HuH-7 (cell line): Measurements from ENCODE around the gene RBM44.
"Not testable (repeated sequence)": the region's sequence is repeated elsewhere in the genome, so short reads cannot be mapped to it uniquely, and the experiment has no call there.

ENCODE experiments used
- DNase-seq: peaks from one replicate; pipeline ENCODE4 v3.0.0; 2011; ENCODE audit warnings: low spot score

Gene RBM44

GRCh38 chr2:237858294-237859081 lies 59.9 kb downstream of the RBM44 start:
- DNase-seq, result peak; percentile 79

- no peak for DNase-seq
These were observed 60.5 kb downstream of the RBM44 start for GRCh38 chr2:237859082-237859433.

GRCh38 chr2:237859533-237860272 lies 61.1 kb downstream of the RBM44 start, which contains the start of gene RAMP1:
TSS of gene RAMP1 (plus strand) at chr2:237859623. CDS start at chr2:237859676, 53 bp downstream.
- DNase-seq, result peak; percentile 36

GRCh38 chr2:237860273-237860935 lies 61.8 kb downstream of the RBM44 start:
- peak; percentile 50 for DNase-seq

GRCh38 chr2:237861875-237862527 lies 63.4 kb downstream of the RBM44 start:
- DNase-seq, result peak; percentile 36

GRCh38 chr2:237862528-237862895 lies 63.9 kb downstream of the RBM44 start:
- no peak for DNase-seq

GRCh38 chr2:237863102-237863511 lies 64.5 kb downstream of the RBM44 start:
- DNase-seq, result peak; percentile 6

- DNase-seq, result peak; percentile 5
These were observed 65.3 kb downstream of the RBM44 start for GRCh38 chr2:237863689-237864443.

GRCh38 chr2:237864444-237864931 lies 65.9 kb downstream of the RBM44 start:
- DNase-seq, result peak; percentile 26

GRCh38 chr2:237864940-237865622 lies 66.5 kb downstream of the RBM44 start:
- no peak for DNase-seq

- no peak for DNase-seq
These were observed 67.1 kb downstream of the RBM44 start for GRCh38 chr2:237865623-237866041.

GRCh38 chr2:237866101-237866621 lies 67.6 kb downstream of the RBM44 start:
- no peak for DNase-seq

- DNase-seq, result no peak
These were observed 68.9 kb downstream of the RBM44 start for GRCh38 chr2:237867465-237867864.

GRCh38 chr2:237868074-237868473 lies 69.5 kb downstream of the RBM44 start:
- not testable (repeated sequence) for DNase-seq

GRCh38 chr2:237868631-237869342 lies 70.2 kb downstream of the RBM44 start:
- no peak for DNase-seq

GRCh38 chr2:237869343-237870102 lies 70.9 kb downstream of the RBM44 start:
- DNase-seq, result no peak

- no peak for DNase-seq
These were observed 71.5 kb downstream of the RBM44 start for GRCh38 chr2:237870126-237870525.

- no peak for DNase-seq
These were observed 72.4 kb downstream of the RBM44 start for GRCh38 chr2:237870754-237871651.
